GM13976 (cell line): ENCODE results near the gene MYZAP.

Source experiments
- DNase-seq: peaks from one replicate; pipeline ENCODE4 v3.0.0; 2012; ENCODE audit warnings: low spot score
- CTCF ChIP-seq: IDR thresholded peaks from 2 replicates; pipeline ENCODE4 v1.5.1; 2012; ENCODE audit warnings: borderline replicate concordance, mild to moderate bottlenecking; ENCODE audit not compliant: insufficient read depth; ENCODE audit errors: extremely low read depth, missing control alignments, control extremely low read depth
- in situ Hi-C: fragments of 300-500 bp; cut with MboI; formaldehyde crosslinking; loops from one replicate; pipeline ENCODE4 v1.12.0; 2022; ENCODE audit warnings: low sequenced_read_pairs, mixed read lengths, inconsistent platforms; ENCODE audit not compliant: unreplicated experiment

Gene MYZAP

DNA sequence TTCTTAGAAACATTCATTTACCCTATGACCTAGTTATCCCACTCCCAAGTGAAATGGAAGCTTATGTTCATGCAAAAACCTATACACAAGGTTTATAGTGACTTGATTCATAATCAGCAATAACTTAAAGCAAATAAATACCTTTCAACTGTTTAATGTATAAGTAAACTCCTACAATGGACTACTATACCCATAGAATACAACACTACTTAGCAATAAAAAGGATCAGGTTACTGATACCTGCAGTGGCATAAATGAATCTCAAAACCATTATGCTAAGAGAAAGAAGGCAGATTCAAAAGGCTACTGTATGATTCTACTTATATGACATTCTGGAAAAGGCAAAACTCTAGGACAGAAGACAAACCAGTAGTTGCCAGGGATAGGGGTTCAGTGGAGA lies 106.5 kb downstream of the MYZAP start:
- DNase-seq: no peak
- no peak for TF ChIP-seq CTCF
- in situ Hi-C loops: no loop called here

DNA sequence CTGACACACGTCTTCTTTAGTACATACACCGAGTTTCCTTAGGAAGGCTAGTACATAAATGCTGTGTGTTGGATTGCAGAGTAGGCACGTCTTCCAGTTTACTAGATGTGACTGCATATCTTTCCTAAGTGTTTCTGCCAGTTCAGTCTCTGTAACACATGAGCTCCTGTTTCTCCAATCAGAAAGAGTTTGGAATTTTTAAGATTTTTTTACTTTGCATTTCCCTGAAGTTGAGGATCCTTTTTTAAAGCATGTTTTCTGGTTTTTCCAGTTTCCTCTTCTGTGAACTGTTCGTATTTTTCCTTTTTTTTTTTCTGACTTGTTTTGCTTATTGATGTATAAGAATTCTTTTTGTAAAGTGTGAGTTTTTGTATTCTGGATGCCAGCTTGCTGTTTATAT lies 107.3 kb downstream of the MYZAP start:
- in situ Hi-C loops: no loop called here
- TF ChIP-seq CTCF: no peak
- no peak for DNase-seq

DNA sequence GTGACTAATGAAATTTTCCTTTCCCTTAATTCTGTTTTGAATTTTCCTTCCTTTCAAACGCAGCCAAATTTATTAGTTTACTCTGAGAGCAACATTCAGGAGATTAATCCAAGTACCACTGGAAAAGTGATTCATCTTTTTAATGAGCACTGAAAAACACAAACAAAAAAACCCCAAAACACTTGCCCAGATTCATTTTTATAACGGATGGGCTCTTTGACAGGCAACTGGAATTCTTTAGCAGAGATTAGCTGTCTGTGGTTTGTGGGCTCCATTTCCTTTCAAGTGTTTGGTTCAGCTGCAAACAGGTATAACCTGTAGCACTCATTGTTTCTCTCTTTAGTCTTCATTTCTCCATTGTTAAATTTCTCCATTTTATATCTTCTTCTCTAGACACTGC lies 111.7 kb downstream of the MYZAP start:
- no peak for TF ChIP-seq CTCF
- in situ Hi-C loops: no loop called here
- DNase-seq: no peak

GRCh38 chr15:57704441-57704840 lies 112.7 kb downstream of the MYZAP start:
- TF ChIP-seq CTCF: no peak
- in situ Hi-C loops: no loop called here
- DNase-seq: no peak

DNA sequence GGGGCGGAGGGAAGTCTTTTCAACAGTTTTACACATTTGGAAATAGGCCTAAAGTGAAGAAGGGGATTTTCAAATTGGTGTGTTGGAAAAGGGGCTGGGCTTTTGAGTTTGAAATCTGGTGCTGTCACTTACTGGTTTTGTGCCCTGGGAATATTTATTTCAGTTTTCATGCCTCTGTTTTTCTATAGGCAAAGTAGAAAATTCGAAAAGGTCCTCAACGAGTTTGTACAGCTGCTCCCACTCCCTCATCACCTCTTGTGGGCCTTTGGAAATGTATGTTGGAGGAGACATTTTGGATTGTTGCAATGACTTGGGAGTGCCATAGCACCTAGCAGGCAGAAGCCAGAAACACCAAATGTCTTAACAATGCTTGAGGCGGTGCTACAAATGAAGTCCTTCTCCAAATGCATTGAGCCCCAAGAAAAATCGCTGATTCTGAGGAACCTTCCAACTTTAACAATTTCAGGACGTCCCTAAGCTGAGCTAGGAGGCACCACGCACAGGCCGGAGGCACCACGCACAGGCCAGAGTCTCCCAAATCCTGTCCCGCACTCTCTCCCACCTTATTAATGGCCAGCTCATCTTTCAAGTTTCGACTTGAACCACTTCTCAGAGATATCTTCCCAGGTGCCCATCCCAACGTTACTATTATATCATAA lies 114.2 kb downstream of the MYZAP start:
- in situ Hi-C loops: no loop called here
- no peak for DNase-seq
- TF ChIP-seq CTCF: no peak

GRCh38 chr15:57706405-57707209 lies 114.9 kb downstream of the MYZAP start, which contains the start of gene POLR2M:
Gene POLR2M (plus strand): TSS chr15:57706714. CDS start chr15:57706843, 129 bp downstream.
- DNase-seq: peak; percentile 87
- in situ Hi-C loops: no loop called here
- TF ChIP-seq CTCF: no peak
